Neural progenitor cell (in vitro differentiated cells): Measurements from ENCODE around the gene STAT5B. TPM values are rescaled to one million over a fixed set of nuclear protein-coding genes. Genes with fewer than 3 reads are reported as not detected.

Experiments
- DNase-seq: peaks from one replicate; pipeline ENCODE4 v3.0.0-alpha.2; 2016; ENCODE audit warnings: low spot score
- H2AFZ ChIP-seq: fragments of 200-600 bp; sonication (generic); replicated peaks from 2 replicates; pipeline ENCODE4 v1.6.1; 2016; ENCODE audit warnings: antibody characterized with exemption
- H3F3A ChIP-seq: fragments of 200-600 bp; sonication (generic); 2 replicates; pipeline ENCODE4 v1.6.1; 2016; ENCODE audit warnings: antibody characterized with exemption, low read depth
- H3K27ac ChIP-seq: fragments of 200-600 bp; sonication (generic); 2 replicates; pipeline ENCODE4 v1.5.1; 2016; ENCODE audit warnings: mild to moderate bottlenecking
- H3K27me3 ChIP-seq: fragments of 200-600 bp; sonication (generic); 2 replicates; pipeline ENCODE4 v1.6.1; 2016; ENCODE audit warnings: mild to moderate bottlenecking, moderate library complexity
- H3K36me3 ChIP-seq: fragments of 200-600 bp; sonication (generic); 2 replicates; pipeline ENCODE4 v1.5.1; 2016
- H3K4me1 ChIP-seq: fragments of 200-600 bp; sonication (generic); 2 replicates; pipeline ENCODE4 v1.6.1; 2016; ENCODE audit warnings: mixed run types
- H3K4me2 ChIP-seq: fragments of 200-600 bp; sonication (generic); 2 replicates; pipeline ENCODE4 v1.6.1; 2016
- H3K4me3 ChIP-seq: fragments of 200-600 bp; sonication (generic); 2 replicates; pipeline ENCODE4 v1.5.1; 2016
- H3K79me2 ChIP-seq: fragments of 200-600 bp; sonication (generic); 2 replicates; pipeline ENCODE4 v1.6.1; 2016; ENCODE audit warnings: low read depth
- H3K9ac ChIP-seq: fragments of 200-600 bp; sonication (generic); 2 replicates; pipeline ENCODE4 v1.6.1; 2016
- H3K9me3 ChIP-seq: fragments of 200-600 bp; sonication (generic); 2 replicates; pipeline ENCODE4 v1.5.1; 2016; ENCODE audit warnings: low read depth
- H4K20me1 ChIP-seq: fragments of 200-600 bp; sonication (generic); 2 replicates; pipeline ENCODE4 v1.6.1; 2016; ENCODE audit warnings: low read depth
- H3K27ac Mint-ChIP-seq: 3 replicates; pipeline ENCODE4 v1.8.0; 2021; ENCODE audit warnings: mixed read lengths
- H3K27me3 Mint-ChIP-seq: 2 replicates; pipeline ENCODE4 v1.8.0; 2022; ENCODE audit warnings: low read depth, mild to moderate bottlenecking, inconsistent platforms, moderate library complexity, mixed read lengths; ENCODE audit not compliant: insufficient read depth
- H3K36me3 Mint-ChIP-seq: 3 replicates; pipeline ENCODE4 v1.8.0; 2021; ENCODE audit warnings: mixed read lengths
- H3K4me1 Mint-ChIP-seq: 3 replicates; pipeline ENCODE4 v1.8.0; 2021; ENCODE audit warnings: mixed read lengths
- H3K4me3 Mint-ChIP-seq: 3 replicates; pipeline ENCODE4 v1.8.0; 2021; ENCODE audit warnings: mild to moderate bottlenecking, moderate library complexity, mixed read lengths
- H3K9me3 Mint-ChIP-seq: 3 replicates; pipeline ENCODE4 v1.8.0; 2020; ENCODE audit warnings: mixed read lengths
- EZH2 ChIP-seq: fragments of 200-600 bp; sonication (generic); IDR thresholded peaks from 2 replicates; pipeline ENCODE4 v1.6.1; 2017; ENCODE audit warnings: antibody characterized with exemption, mild to moderate bottlenecking, moderate library complexity
- EZH2phosphoT487 ChIP-seq: fragments of 200-600 bp; sonication (generic); IDR thresholded peaks from 2 replicates; pipeline ENCODE4 v1.6.1; 2017; ENCODE audit warnings: antibody characterized with exemption
- total RNA-seq: library from RNA; depleted of rRNA; stranded (reverse); fragments of >200 nt; gene quantifications from 2 replicates; pipeline ENCODE4 v1.2.3, GENCODE V29; 2015; ENCODE audit warnings: low replicate concordance
- TF ChIP-seq, protein P1 (sequence below): fragments of 200-600 bp; sonication (generic); IDR thresholded peaks from 2 replicates; pipeline ENCODE4 v1.5.1; 2017; ENCODE audit warnings: antibody characterized with exemption, mild to moderate bottlenecking

The STAT5B gene
- 90.7 and 96.4 TPM in 2 replicates for total RNA-seq

DNA sequence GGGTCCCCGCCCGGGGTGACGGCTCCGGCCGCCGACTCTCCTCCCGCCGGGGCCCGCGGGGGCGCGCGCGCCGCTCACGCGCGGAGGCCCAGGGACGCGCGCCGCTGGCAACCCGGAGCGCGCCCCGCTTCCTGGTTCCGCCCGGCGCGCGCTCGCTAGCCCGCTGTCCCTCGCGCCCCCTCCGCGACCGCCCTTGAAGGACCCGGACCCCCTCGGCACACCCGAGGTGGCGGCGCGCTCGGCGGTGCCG lies at the start of gene STAT5B:
TSS of gene STAT5B (minus strand) at position 33 of the 250 bp plus-strand sequence. CDS start 44,264 bp downstream, outside the sequence.
- Mint-ChIP-seq H3K36me3 (no peaks in the 10 kb centered on the region), H3K4me3 (peak within 1 kb of the TSS; percentile 94), H3K27me3 (peaks cover 5% of the 10 kb centered on the region), H3K27ac (peak within 1 kb of the TSS; percentile 96), H3K9me3 (no peaks in the 10 kb centered on the region), H3K4me1 (peaks cover 38% of the 10 kb centered on the region)
- Histone ChIP-seq H3K9ac (peak within 1 kb of the TSS; percentile 56), H3K4me2 (peak within 1 kb of the TSS; percentile 99), H3K4me3 (peak within 1 kb of the TSS; percentile 90), H3K4me1 (peaks cover 32% of the 10 kb centered on the region), H3K27ac (peak within 1 kb of the TSS; percentile 43), H4K20me1 (peaks cover 35% of the 10 kb centered on the region), H3F3A (peaks cover 33% of the 10 kb centered on the region), H3K36me3 (no peaks in the 10 kb centered on the region), H3K27me3 (no peaks in the 10 kb centered on the region), H2AFZ (peak within 1 kb of the TSS; percentile 80), H3K79me2 (peaks cover 44% of the 10 kb centered on the region), H3K9me3 (no peaks in the 10 kb centered on the region)
- DNase-seq = peak; percentile 87
- TF ChIP-seq EZH2 (no peak), EZH2phosphoT487 (no peak)
- TF ChIP-seq, protein P1, sequence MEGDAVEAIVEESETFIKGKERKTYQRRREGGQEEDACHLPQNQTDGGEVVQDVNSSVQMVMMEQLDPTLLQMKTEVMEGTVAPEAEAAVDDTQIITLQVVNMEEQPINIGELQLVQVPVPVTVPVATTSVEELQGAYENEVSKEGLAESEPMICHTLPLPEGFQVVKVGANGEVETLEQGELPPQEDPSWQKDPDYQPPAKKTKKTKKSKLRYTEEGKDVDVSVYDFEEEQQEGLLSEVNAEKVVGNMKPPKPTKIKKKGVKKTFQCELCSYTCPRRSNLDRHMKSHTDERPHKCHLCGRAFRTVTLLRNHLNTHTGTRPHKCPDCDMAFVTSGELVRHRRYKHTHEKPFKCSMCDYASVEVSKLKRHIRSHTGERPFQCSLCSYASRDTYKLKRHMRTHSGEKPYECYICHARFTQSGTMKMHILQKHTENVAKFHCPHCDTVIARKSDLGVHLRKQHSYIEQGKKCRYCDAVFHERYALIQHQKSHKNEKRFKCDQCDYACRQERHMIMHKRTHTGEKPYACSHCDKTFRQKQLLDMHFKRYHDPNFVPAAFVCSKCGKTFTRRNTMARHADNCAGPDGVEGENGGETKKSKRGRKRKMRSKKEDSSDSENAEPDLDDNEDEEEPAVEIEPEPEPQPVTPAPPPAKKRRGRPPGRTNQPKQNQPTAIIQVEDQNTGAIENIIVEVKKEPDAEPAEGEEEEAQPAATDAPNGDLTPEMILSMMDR = no peak

DNA sequence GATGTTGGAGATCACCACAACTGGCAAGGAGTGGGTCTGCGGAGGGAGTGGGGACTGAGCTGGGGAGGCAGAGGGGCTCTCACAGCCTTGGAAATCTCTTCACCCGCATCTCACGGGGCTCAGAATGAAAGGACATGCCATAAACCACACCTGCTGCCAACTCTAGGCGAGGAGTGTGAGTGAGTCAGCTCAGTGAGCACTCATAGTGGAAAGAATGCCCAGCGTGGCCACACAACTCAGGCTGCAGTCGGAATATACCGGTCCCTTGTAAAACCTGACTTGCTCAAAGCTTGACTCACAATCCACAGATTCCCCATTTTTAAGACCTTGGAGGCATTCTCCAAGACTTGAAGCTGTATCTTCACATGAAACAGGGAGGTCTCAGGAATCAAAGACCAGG lies 48.8 kb upstream of the STAT5B start:
- H3K36me3 Mint-ChIP-seq = no peaks in the 10 kb centered on the region
- Histone ChIP-seq H3K79me2 (peaks cover 4% of the 10 kb centered on the region), H2AFZ (no peak overlapping the region), H3K9ac (no peak overlapping the region), H3K4me2 (no peak overlapping the region), H3K9me3 (no peaks in the 10 kb centered on the region), H3K27ac (no peak overlapping the region), H3K4me3 (no peak overlapping the region), H3K27me3 (no peaks in the 10 kb centered on the region), H3F3A (peaks cover 35% of the 10 kb centered on the region), H4K20me1 (no peaks in the 10 kb centered on the region), H3K4me1 (peaks cover 20% of the 10 kb centered on the region), H3K36me3 (peaks cover 7% of the 10 kb centered on the region)
- peaks cover 20% of the 10 kb centered on the region for H3K4me1 Mint-ChIP-seq
- H3K4me3 Mint-ChIP-seq = no peak overlapping the region
- no peaks in the 10 kb centered on the region for H3K9me3 Mint-ChIP-seq
- H3K27ac Mint-ChIP-seq = no peak overlapping the region
- no peak for DNase-seq
- TF ChIP-seq, protein P1 = no peak
- TF ChIP-seq EZH2phosphoT487 (no peak), EZH2 (no peak)
- no peaks in the 10 kb centered on the region for H3K27me3 Mint-ChIP-seq

DNA sequence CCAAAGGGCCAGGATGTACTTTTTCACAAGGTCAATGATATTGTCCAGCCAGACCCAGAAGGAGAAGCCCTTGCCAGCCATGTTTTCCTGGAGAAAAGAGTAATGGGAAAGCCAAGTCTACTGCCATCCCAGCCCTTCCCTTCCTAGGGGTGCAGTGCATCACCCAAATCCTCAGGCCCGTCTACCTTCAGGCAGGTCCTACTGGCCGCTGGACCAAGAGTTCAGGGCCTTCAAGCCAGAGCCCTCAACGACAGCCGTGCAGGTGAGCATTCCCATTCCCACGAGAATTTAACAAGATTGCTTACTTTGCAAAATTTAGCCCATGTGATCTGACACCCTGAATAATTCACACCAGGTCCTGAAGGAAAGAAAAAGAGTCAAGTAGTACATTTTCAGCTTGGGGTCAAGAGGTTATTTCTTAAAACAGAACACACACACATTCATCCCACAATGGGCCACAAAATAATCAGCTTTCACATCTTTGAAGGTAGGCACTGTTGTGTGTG lies 47.1 kb upstream of the STAT5B start:
- Histone ChIP-seq H2AFZ (no peak overlapping the region), H3K4me1 (peaks cover 5% of the 10 kb centered on the region), H3F3A (peaks cover 18% of the 10 kb centered on the region), H3K9me3 (no peaks in the 10 kb centered on the region), H4K20me1 (no peaks in the 10 kb centered on the region), H3K9ac (no peak overlapping the region), H3K36me3 (peaks cover 7% of the 10 kb centered on the region), H3K4me3 (no peak overlapping the region), H3K27ac (no peak overlapping the region), H3K4me2 (no peak overlapping the region), H3K79me2 (peaks cover 4% of the 10 kb centered on the region), H3K27me3 (no peaks in the 10 kb centered on the region)
- H3K4me1 Mint-ChIP-seq = peaks cover 4% of the 10 kb centered on the region
- peaks cover 3% of the 10 kb centered on the region for H3K36me3 Mint-ChIP-seq
- H3K9me3 Mint-ChIP-seq = no peaks in the 10 kb centered on the region
- DNase-seq = no peak
- peak overlapping the region; percentile 60 for H3K27ac Mint-ChIP-seq
- TF ChIP-seq, protein P1 = no peak
- no peak for TF ChIP-seq EZH2phosphoT487
- no peaks in the 10 kb centered on the region for H3K27me3 Mint-ChIP-seq
- no peak overlapping the region for H3K4me3 Mint-ChIP-seq
